Measurements from ENCODE around the gene EWSR1.
A peak's percentile ranks its signal among the peaks of the same experiment; 100 is the strongest.

EWSR1 gene

DNA sequence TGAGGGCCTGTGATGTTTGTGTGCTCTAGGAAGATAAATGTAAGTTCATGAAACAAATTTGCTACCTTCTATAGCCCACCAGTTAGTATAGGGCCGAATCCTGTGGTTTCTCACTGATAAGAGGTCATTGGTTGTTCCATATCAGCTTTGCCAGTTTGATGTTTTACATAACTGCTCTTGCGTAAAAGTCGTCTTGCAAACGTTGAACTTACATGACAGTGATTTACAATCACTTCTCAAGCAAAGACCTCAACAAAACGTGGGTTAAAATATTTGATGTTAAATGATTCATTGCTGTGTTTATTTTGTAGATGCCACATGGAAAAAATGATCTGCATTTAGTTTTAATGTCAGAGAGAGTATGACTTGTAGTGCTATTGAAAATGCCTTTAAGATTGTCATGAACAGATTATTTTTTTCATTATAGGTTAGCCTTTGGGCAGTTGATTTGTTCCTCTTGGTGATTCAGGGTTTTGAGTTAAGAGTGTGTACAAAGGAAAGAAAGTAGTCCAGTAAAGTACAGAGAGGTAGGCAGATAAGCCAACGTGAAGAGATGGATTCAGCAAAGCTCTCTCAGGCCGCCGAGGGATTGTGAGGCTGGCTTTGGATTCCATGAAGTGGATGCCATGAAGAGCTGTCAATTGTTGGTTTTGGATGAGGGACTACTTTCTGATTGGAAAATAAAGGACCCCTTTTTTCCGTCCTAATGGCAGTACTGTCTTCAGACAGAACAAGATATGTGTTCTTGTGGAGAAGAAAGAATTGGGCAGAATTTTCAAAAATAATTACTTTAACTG, 2.6 kb downstream of the EWSR1 start:
- peak in 1 of 2 donors; percentile 8 for DNase-seq

GRCh38 chr22:29272624-29273023, 4.6 kb downstream of the EWSR1 start:
- DNase-seq: no peak

DNA sequence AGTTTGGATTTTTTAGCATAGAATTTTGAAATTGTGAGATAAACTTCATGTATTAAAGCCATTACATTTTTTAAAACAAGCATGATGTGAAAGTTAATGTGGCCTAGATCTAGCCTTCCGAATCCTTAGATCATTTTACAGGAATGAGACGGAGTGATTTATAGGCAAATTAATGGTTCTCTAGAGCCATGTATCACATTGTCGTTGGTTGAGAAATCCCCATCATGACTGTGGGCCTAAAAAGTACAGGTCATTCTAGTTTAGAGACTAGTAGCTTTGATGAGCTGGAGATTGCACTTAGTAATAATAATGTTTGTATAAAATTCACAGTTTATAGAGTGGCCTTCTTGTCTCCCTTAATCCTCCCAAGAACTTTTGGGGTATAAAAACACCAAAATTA, 7.1 kb downstream of the EWSR1 start:
- DNase-seq: no peak

DNA sequence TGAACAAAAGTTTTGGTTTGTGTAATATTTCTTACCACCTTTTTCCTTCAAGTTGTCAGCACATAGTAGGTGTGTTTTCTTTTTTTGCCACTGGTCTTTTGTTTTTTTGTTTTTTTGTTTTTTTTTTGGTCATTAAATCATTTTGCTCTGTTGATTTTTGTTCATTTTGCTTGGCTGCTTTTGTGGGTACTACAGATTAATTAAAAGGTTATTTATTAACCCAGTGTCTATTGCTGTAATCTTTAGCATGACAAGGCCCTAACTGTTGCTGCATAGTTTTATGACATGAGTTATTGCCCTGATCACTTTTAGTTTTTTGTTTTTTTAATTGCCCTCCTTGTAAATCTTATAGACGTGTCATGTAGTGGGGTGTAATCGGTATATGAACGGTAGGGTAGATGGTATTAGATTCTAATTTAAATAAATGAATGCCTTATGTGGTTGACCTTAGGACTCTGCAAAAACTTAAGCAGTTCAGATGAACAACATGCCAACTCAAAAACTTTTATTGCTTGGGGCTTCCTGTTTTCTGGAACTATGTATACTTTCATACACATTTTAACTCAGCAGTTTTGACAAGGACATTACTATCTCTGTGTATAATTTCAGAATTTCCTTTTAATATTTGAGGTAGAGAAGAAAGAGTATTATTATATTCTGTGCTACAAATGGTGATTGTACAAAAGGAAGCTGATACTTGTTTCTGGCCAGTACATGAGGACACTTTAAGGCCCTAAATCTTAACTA, 7.9 kb downstream of the EWSR1 start:
- no peak for DNase-seq

- DNase-seq: no peak
Observed at GRCh38 chr22:29277927-29278326, 9.9 kb downstream of the EWSR1 start.

DNA sequence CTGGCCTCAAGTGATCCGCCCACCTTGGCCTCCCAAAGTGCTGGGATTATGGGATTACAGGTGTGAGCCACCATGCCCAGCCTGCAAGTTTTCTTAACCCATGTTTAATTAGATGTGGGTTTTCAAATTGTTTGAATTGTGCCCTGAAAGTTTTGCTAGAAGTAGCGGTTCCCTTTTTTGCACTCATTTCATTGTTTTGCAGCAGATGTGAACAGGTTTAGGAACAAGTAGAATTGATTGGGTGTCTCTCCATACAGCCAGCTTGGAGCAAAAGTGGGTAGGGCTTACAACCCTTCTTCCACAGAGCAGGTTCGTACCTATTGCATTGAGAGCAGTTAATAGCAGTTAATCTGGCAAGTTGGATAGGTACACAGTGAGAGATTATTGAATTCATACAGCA, 16.1 kb downstream of the EWSR1 start:
- no peak for DNase-seq

DNA sequence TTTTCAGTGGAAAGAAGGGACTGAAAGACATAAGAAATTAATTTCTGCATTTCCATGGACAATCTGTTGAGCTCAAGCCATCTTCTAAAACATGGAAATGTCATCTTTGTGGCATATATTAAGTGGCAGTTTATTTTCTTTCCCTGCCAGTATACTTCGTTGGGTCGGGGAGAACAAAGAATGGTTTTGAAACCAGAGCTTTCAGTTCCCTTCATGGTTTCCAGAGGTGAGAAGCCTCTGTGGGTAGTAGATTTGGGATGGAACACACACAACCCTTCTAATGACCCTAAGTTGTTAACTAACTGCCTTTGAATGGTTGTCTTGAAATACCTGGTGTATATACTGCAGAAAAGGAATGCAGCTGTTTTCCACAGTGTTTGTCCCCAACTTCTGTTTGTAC, 20.8 kb downstream of the EWSR1 start:
- no peak for DNase-seq

- DNase-seq: no peak
Observed at GRCh38 chr22:29290061-29290460, 22.0 kb downstream of the EWSR1 start.

- no peak for DNase-seq
Observed at GRCh38 chr22:29291215-29291614, 23.1 kb downstream of the EWSR1 start.

DNA sequence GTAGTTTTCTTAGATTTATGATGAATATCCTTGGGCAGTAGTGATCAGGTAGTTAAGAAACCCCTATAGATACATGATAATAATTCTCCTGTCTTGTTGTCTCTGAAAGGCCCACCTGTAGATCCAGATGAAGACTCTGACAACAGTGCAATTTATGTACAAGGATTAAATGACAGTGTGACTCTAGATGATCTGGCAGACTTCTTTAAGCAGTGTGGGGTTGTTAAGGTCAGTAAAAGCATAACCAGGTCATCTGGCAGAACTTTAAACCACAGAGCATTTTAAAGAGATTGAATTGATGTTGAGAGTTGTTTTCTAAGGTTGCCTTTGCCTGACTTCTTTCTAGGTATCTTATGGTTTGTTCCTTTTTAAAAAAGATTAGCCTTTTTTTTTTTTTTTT, 24.3 kb downstream of the EWSR1 start:
- no peak for DNase-seq

GRCh38 chr22:29298641-29299040, 30.6 kb downstream of the EWSR1 start:
- DNase-seq: no peak

- no peak for DNase-seq
Observed at GRCh38 chr22:29299136-29299900, 31.2 kb downstream of the EWSR1 start.

DNA sequence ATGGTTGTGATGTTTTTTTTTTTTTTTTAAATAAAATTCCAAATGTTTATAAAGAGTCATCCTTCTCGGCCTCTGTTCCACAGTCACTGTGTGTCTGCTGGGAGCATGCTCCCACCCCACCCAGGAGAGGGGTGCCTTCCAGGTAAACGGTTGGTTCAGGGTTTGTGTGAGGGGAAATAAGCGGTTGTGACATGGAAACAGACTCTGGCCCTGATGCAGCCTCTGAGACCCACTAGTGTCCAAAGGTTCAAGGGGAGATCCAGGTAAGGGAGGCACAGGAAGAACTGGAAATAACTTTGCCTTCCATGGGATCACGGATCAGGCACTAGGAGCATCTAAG, 32.4 kb downstream of the EWSR1 start:
- no peak for DNase-seq

DNA sequence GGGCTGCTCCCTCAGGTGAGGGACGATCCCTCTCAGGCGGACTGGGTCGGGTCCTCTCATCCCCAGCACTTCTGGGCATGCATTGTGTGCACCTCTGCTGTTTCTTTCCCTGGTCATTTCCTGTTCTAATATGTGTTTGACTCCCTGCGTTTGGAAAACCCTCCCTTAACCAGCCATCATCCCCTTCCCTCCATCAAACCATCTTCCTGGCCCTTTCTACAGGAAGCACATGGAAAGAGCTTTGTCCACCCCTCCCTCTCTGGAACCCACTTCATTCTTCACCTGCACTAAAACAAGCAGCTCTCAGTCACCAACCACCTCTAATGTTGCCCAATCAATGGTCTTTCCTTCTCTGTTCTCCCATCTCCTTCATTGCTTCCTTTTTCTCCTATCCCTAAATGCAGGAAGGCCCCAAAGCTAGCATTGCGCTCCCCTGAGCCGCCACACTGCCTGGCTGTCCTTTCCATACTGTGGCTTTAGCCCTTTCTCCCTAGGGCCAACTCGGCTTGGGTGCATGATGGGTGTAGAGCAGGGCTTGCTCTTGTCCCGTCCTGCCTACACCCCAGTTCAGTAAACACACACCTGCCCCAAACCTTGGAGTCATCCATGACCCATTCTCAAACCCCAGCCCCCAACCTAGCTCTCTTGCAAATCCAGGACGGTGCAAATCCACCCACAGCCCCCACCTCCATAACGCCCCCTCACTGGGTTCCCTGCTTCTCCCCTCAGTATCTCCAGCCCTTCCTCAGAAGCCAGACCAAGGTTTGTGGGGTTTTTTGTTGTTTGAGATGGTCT, 32.9 kb downstream of the EWSR1 start:
- DNase-seq: no peak

- no peak for DNase-seq
Observed at GRCh38 chr22:29301716-29302401, 33.8 kb downstream of the EWSR1 start.

DNA sequence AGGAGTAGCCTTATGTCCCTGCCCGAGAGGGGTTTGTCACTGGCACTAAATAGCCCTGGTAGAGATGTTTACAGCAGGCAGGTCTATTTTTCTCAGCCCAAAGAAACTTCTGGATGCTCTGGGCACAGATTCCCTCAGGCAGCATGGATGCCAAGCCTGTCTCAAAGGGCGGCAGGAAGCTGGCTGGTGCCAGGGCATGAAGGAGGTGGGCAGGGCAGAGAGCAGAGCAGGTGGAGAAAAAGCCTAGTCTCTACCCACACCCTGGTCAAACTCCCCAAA, 34.3 kb downstream of the EWSR1 start:
- DNase-seq: no peak

DNA sequence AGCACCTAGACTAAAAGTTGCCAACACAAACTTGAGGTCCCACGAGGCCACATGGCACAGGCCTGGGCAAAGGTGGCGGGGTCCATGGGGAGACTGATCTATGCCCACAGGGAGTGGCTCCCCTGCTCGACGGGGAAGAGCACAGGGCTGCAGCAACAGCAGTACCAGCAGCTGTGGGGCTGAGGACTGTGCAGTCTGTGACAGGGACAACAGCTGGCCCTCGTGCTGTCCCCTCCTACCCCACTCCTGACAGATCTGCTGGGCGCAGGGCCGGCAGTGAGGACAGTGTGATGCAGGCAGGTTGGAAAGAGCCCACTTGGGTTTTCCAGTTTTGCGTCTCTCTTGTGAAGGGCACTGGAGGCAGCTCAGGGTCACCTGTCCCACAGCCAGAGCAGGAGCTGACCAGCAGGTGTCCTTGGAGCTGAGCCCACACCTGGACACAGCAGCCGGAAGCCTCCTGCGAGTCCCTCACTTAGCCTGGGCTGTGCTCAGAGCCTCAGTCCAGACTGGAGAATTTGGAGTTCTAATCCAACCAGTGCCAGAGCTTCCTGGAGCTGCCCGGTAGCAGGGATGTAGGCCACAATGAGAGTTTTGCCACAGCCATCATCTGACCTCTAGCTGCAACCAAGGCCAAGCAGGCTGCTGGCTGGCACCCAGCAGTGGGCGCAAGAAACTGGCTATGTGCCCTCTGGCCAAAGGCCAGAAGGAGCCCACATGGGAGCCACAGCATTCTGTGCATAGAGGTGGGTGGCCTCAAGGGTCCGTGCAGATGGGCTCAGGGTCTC, 34.8 kb downstream of the EWSR1 start:
- DNase-seq: no peak

DNA sequence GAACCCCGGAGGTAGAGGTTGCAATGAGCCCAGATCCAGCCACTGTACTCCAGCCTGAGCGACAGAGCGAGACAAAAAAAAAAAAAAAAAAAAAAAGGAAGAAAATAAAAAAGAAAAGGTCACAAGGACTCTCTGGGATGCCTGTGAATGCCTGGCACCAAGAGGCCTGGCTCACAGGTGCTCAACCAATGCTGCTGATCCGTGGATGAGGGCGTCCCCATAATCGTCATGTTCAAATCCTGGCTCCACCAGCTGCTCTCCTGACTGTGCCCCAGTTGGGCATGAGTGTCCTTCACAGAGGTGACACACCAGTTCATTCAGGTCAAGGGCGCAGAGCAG, 37.7 kb downstream of the EWSR1 start:
- no peak for DNase-seq

- peak; percentile 34 to 49 for DNase-seq
Observed at GRCh38 chr22:29306175-29306834, 38.2 kb downstream of the EWSR1 start, which contains the start of gene GAS2L1. TSS of gene GAS2L1 (plus strand) at chr22:29306650. CDS start at chr22:29308106, 1,456 bp downstream.

GRCh38 chr22:29306835-29307595, 38.9 kb downstream of the EWSR1 start:
- DNase-seq: peak in 1 of 2 donors; percentile 30

Measured in CD4-positive, alpha-beta T cell treated with Interferon alpha-2 for 1 hour (primary cell).